Adipocyte (in vitro differentiated cells): ENCODE measurements around the gene UFSP2.
A peak's percentile ranks its signal among the peaks of the same experiment; 100 is the strongest.

Source experiments
- DNase-seq: peaks from one replicate; pipeline ENCODE4 v3.0.0-alpha.2; 2015; ENCODE audit warnings: low read depth
- H3K27me3 ChIP-seq: replicated peaks from 2 replicates; pipeline ENCODE4 v1.7.0; 2013; ENCODE audit warnings: mild to moderate bottlenecking, low read length, moderate library complexity; ENCODE audit not compliant: control insufficient read depth, insufficient read depth
- H3K36me3 ChIP-seq: 2 replicates; pipeline ENCODE4 v1.7.0; 2013; ENCODE audit warnings: low read length, mild to moderate bottlenecking, moderate library complexity; ENCODE audit not compliant: control insufficient read depth, insufficient read depth, severe bottlenecking
- H3K4me1 ChIP-seq: 2 replicates; pipeline ENCODE4 v1.7.0; 2013; ENCODE audit warnings: mild to moderate bottlenecking, low read length, moderate library complexity; ENCODE audit not compliant: control insufficient read depth, insufficient read depth
- H3K4me3 ChIP-seq: 2 replicates; pipeline ENCODE4 v1.7.0; 2013; ENCODE audit warnings: mild to moderate bottlenecking, low read length, moderate library complexity
- H3K9ac ChIP-seq: 2 replicates; pipeline ENCODE4 v1.7.0; 2013; ENCODE audit warnings: mild to moderate bottlenecking, low read length, moderate library complexity
- H3K9me3 ChIP-seq: 2 replicates; pipeline ENCODE4 v1.7.0; 2013; ENCODE audit warnings: mild to moderate bottlenecking, low read length, moderate library complexity; ENCODE audit not compliant: control insufficient read depth

The UFSP2 gene

GRCh38 chr4:185395956-185396723 lies 29.6 kb downstream of the UFSP2 start:
- H3K4me3 ChIP-seq: peak overlapping the region; percentile 93
- peaks cover 21% of the 10 kb centered on the region for H3K36me3 ChIP-seq
- H3K9me3 ChIP-seq: no peaks in the 10 kb centered on the region
- H3K9ac ChIP-seq: peak overlapping the region; percentile 92
- H3K27me3 ChIP-seq: no peaks in the 10 kb centered on the region
- DNase-seq: peak; percentile 98
- peaks cover 19% of the 10 kb centered on the region for H3K4me1 ChIP-seq

GRCh38 chr4:185395238-185395955 lies 30.4 kb downstream of the UFSP2 start, which contains the start of gene LRP2BP:
Gene LRP2BP (minus strand): TSS chr4:185395924. CDS start chr4:185378186, 17,738 bp downstream.
- no peak for DNase-seq
- peak within 1 kb of the TSS; percentile 92 for H3K9ac ChIP-seq
- H3K4me1 ChIP-seq: peaks cover 19% of the 10 kb centered on the region
- H3K4me3 ChIP-seq: peak within 1 kb of the TSS; percentile 93
- no peaks in the 10 kb centered on the region for H3K9me3 ChIP-seq
- no peaks in the 10 kb centered on the region for H3K27me3 ChIP-seq
- peaks cover 16% of the 10 kb centered on the region for H3K36me3 ChIP-seq

GRCh38 chr4:185394568-185395237 lies 31.1 kb downstream of the UFSP2 start:
- Histone ChIP-seq H3K9ac (peak overlapping the region; percentile 92), H3K27me3 (no peaks in the 10 kb centered on the region), H3K4me1 (peaks cover 19% of the 10 kb centered on the region), H3K36me3 (peaks cover 9% of the 10 kb centered on the region), H3K4me3 (peak overlapping the region; percentile 93), H3K9me3 (no peaks in the 10 kb centered on the region)
- DNase-seq: no peak

- Histone ChIP-seq H3K36me3 (no peaks in the 10 kb centered on the region), H3K9ac (no peak overlapping the region), H3K9me3 (no peaks in the 10 kb centered on the region), H3K27me3 (no peaks in the 10 kb centered on the region), H3K4me1 (peaks cover 15% of the 10 kb centered on the region), H3K4me3 (no peak overlapping the region)
- no peak for DNase-seq
These were observed 33.6 kb downstream of the UFSP2 start for GRCh38 chr4:185392156-185392555.

- H3K4me1 ChIP-seq: peaks cover 11% of the 10 kb centered on the region
- no peaks in the 10 kb centered on the region for H3K9me3 ChIP-seq
- H3K9ac ChIP-seq: no peak overlapping the region
- DNase-seq: no peak
- H3K36me3 ChIP-seq: no peaks in the 10 kb centered on the region
- H3K4me3 ChIP-seq: no peak overlapping the region
- no peaks in the 10 kb centered on the region for H3K27me3 ChIP-seq
These were observed 34.8 kb downstream of the UFSP2 start for GRCh38 chr4:185390941-185391340.

- H3K4me1 ChIP-seq: peaks cover 10% of the 10 kb centered on the region
- no peak overlapping the region for H3K9ac ChIP-seq
- no peak overlapping the region for H3K4me3 ChIP-seq
- no peaks in the 10 kb centered on the region for H3K27me3 ChIP-seq
- no peaks in the 10 kb centered on the region for H3K9me3 ChIP-seq
- no peak for DNase-seq
- H3K36me3 ChIP-seq: no peaks in the 10 kb centered on the region
These were observed 37.8 kb downstream of the UFSP2 start for GRCh38 chr4:185387957-185388356.

- Histone ChIP-seq H3K9ac (peak overlapping the region; percentile 23), H3K27me3 (no peaks in the 10 kb centered on the region), H3K4me1 (peaks cover 20% of the 10 kb centered on the region), H3K9me3 (peaks cover 4% of the 10 kb centered on the region), H3K36me3 (no peaks in the 10 kb centered on the region), H3K4me3 (peak overlapping the region; percentile 31)
- DNase-seq: no peak
These were observed 40.8 kb downstream of the UFSP2 start for GRCh38 chr4:185384930-185385331.

- peaks cover 20% of the 10 kb centered on the region for H3K4me1 ChIP-seq
- H3K9me3 ChIP-seq: peaks cover 4% of the 10 kb centered on the region
- DNase-seq: no peak
- H3K27me3 ChIP-seq: no peaks in the 10 kb centered on the region
- no peak overlapping the region for H3K9ac ChIP-seq
- H3K4me3 ChIP-seq: no peak overlapping the region
- H3K36me3 ChIP-seq: no peaks in the 10 kb centered on the region
These were observed 41.7 kb downstream of the UFSP2 start for GRCh38 chr4:185384061-185384460.

GRCh38 chr4:185383451-185383850 lies 42.3 kb downstream of the UFSP2 start:
- Histone ChIP-seq H3K9me3 (peaks cover 4% of the 10 kb centered on the region), H3K36me3 (no peaks in the 10 kb centered on the region), H3K4me3 (no peak overlapping the region), H3K27me3 (no peaks in the 10 kb centered on the region), H3K9ac (no peak overlapping the region), H3K4me1 (peaks cover 20% of the 10 kb centered on the region)
- no peak for DNase-seq

- DNase-seq: no peak
- peaks cover 20% of the 10 kb centered on the region for H3K4me1 ChIP-seq
- H3K36me3 ChIP-seq: peaks cover 2% of the 10 kb centered on the region
- H3K4me3 ChIP-seq: no peak overlapping the region
- H3K9ac ChIP-seq: no peak overlapping the region
- H3K27me3 ChIP-seq: no peaks in the 10 kb centered on the region
- H3K9me3 ChIP-seq: peaks cover 4% of the 10 kb centered on the region
These were observed 43.0 kb downstream of the UFSP2 start for GRCh38 chr4:185382754-185383153.
